Body of pancreas (tissue), 4 donors: ENCODE data around the gene CCT6B.

ENCODE experiments used
- POLR2A ChIP-seq, 3 donors: fragments of 450-650 bp; IDR thresholded peaks; one replicate each; pipeline ENCODE4 v1.6.1; 2016; ENCODE audit warnings: antibody characterized with exemption in 3 of 3, mild to moderate bottlenecking in 2 of 3
- TF ChIP-seq, protein P1 (sequence below), 7 experiments: fragments of 450-650 bp in 4 of 7; fragments of 200-600 bp in 3 of 7; sonication (generic) in 3 of 7; IDR thresholded peaks; one replicate each; pipeline ENCODE4 v1.5.1; 2016 to 2019; ENCODE audit warnings: antibody characterized with exemption in 7 of 7

DNA sequence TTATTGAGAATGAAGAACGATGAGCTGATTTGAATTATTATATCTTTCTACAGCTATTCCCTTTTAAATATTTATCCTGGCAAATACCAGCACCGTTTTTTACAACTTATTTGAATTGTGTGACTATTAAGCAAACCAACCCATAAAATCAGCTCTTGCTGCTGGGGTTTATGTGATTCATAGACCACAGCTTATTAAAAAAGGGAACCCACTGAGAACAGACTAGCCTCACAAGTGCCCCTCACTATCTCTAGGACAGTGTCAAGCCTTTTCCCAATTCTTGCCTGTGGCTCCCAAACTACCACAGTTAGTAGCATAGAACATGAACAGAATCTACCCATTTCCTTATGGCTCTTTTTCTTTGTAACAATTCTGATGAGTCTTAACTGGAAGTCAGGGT is 12.9 kb upstream of the CCT6B start:
- TF ChIP-seq, protein P1, sequence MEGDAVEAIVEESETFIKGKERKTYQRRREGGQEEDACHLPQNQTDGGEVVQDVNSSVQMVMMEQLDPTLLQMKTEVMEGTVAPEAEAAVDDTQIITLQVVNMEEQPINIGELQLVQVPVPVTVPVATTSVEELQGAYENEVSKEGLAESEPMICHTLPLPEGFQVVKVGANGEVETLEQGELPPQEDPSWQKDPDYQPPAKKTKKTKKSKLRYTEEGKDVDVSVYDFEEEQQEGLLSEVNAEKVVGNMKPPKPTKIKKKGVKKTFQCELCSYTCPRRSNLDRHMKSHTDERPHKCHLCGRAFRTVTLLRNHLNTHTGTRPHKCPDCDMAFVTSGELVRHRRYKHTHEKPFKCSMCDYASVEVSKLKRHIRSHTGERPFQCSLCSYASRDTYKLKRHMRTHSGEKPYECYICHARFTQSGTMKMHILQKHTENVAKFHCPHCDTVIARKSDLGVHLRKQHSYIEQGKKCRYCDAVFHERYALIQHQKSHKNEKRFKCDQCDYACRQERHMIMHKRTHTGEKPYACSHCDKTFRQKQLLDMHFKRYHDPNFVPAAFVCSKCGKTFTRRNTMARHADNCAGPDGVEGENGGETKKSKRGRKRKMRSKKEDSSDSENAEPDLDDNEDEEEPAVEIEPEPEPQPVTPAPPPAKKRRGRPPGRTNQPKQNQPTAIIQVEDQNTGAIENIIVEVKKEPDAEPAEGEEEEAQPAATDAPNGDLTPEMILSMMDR (IDR thresholded peaks at IDR 0.05): no peak
- no peak for TF ChIP-seq POLR2A (IDR thresholded peaks at IDR 0.05)
